HG02763 (cell line): ENCODE results near the gene UBXN6.

Source experiments
- ATAC-seq: cut with Tn5 transposase; IDR thresholded peaks from one replicate; pipeline ENCODE4 v1.9.1; 2021; ENCODE audit warnings: mild to moderate bottlenecking, moderate library complexity; ENCODE audit not compliant: unreplicated experiment

UBXN6 gene

GRCh38 chr19:4456843-4457653 lies 546 bp downstream of the UBXN6 start:
- ATAC-seq: no peak

- ATAC-seq: no peak
Observed at GRCh38 chr19:4456476-4456842, 1.1 kb downstream of the UBXN6 start.

- no peak for ATAC-seq
Observed at GRCh38 chr19:4455719-4456475, 1.7 kb downstream of the UBXN6 start.

- ATAC-seq: no peak
Observed at GRCh38 chr19:4454747-4455718, 2.6 kb downstream of the UBXN6 start.

- no peak for ATAC-seq
Observed at GRCh38 chr19:4453232-4454179, 4.1 kb downstream of the UBXN6 start.

GRCh38 chr19:4452230-4452990 lies 5.2 kb downstream of the UBXN6 start:
- ATAC-seq: no peak

GRCh38 chr19:4449639-4450028 lies 8.0 kb downstream of the UBXN6 start:
- ATAC-seq: no peak

GRCh38 chr19:4449022-4449638 lies 8.5 kb downstream of the UBXN6 start:
- no peak for ATAC-seq

GRCh38 chr19:4448147-4448985 lies 9.2 kb downstream of the UBXN6 start:
- no peak for ATAC-seq

GRCh38 chr19:4447327-4448146 lies 10.1 kb downstream of the UBXN6 start:
- ATAC-seq: no peak

GRCh38 chr19:4446704-4447200 lies 10.8 kb downstream of the UBXN6 start:
- ATAC-seq: no peak

GRCh38 chr19:4445963-4446703 lies 11.5 kb downstream of the UBXN6 start:
- ATAC-seq: no peak

- no peak for ATAC-seq
Observed at GRCh38 chr19:4444765-4445741, 12.5 kb downstream of the UBXN6 start.

- no peak for ATAC-seq
Observed at GRCh38 chr19:4443966-4444764, 13.4 kb downstream of the UBXN6 start.
